NCI-H345 (cell line): ENCODE measurements around the gene CFAP221.

Source experiments
- DNase-seq: peaks from one replicate; lab custom pipeline; 2025; lab: John Stamatoyannopoulos, UW

Gene CFAP221

GRCh38 chr2:119536707-119537106 lies 7.5 kb upstream of the CFAP221 start:
- DNase-seq: no peak

- no peak for DNase-seq
These were observed 6.5 kb upstream of the CFAP221 start for GRCh38 chr2:119537792-119538191.

- DNase-seq: no peak
These were observed 2.8 kb upstream of the CFAP221 start for GRCh38 chr2:119541476-119541875.

- no peak for DNase-seq
These were observed 758 bp downstream of the CFAP221 start for GRCh38 chr2:119544939-119545475.

GRCh38 chr2:119545754-119546446 lies 1.7 kb downstream of the CFAP221 start:
- no peak for DNase-seq

GRCh38 chr2:119546447-119546767 lies 2.2 kb downstream of the CFAP221 start:
- no peak for DNase-seq

- no peak for DNase-seq
These were observed 4.4 kb downstream of the CFAP221 start for GRCh38 chr2:119548516-119549120.

GRCh38 chr2:119549241-119549640 lies 5.0 kb downstream of the CFAP221 start:
- DNase-seq: no peak

GRCh38 chr2:119550346-119550745 lies 6.1 kb downstream of the CFAP221 start:
- no peak for DNase-seq

- DNase-seq: no peak
These were observed 6.6 kb downstream of the CFAP221 start for GRCh38 chr2:119550856-119551255.

- DNase-seq: no peak
These were observed 8.7 kb downstream of the CFAP221 start for GRCh38 chr2:119552902-119553301.

- no peak for DNase-seq
These were observed 9.6 kb downstream of the CFAP221 start for GRCh38 chr2:119553687-119554344.

GRCh38 chr2:119565481-119565880 lies 21.2 kb downstream of the CFAP221 start:
- DNase-seq: no peak

- no peak for DNase-seq
These were observed 23.0 kb downstream of the CFAP221 start for GRCh38 chr2:119567292-119567691.

GRCh38 chr2:119574108-119574815 lies 30.0 kb downstream of the CFAP221 start:
- DNase-seq: no peak

GRCh38 chr2:119574864-119575263 lies 30.6 kb downstream of the CFAP221 start:
- DNase-seq: no peak

- DNase-seq: no peak
These were observed 31.2 kb downstream of the CFAP221 start for GRCh38 chr2:119575439-119575838.

- DNase-seq: no peak
These were observed 35.4 kb downstream of the CFAP221 start for GRCh38 chr2:119579424-119580295.

- DNase-seq: no peak
These were observed 36.4 kb downstream of the CFAP221 start for GRCh38 chr2:119580550-119581072.

- no peak for DNase-seq
These were observed 39.0 kb downstream of the CFAP221 start for GRCh38 chr2:119583291-119583690.

- no peak for DNase-seq
These were observed 40.2 kb downstream of the CFAP221 start for GRCh38 chr2:119584469-119584868.
